ENCODE data around the gene AQP2.

Gene AQP2

GRCh38 chr12:49941556-49942511 lies 8.7 kb upstream of the AQP2 start:
- DNase-seq (ENCODE audit: low read depth): no peak

- no peak for DNase-seq (ENCODE audit: low read depth)
Observed at GRCh38 chr12:49942512-49942893, 8.0 kb upstream of the AQP2 start.

GRCh38 chr12:49942921-49943624 lies 7.5 kb upstream of the AQP2 start:
- no peak for DNase-seq (ENCODE audit: low read depth)

- no peak for DNase-seq (ENCODE audit: low read depth)
Observed at GRCh38 chr12:49943625-49943960, 6.9 kb upstream of the AQP2 start.

GRCh38 chr12:49944046-49944445 lies 6.5 kb upstream of the AQP2 start:
- no peak for DNase-seq (ENCODE audit: low read depth)

- no peak for DNase-seq (ENCODE audit: low read depth)
Observed at GRCh38 chr12:49944718-49945117, 5.8 kb upstream of the AQP2 start.

GRCh38 chr12:49945394-49946080 lies 5.0 kb upstream of the AQP2 start:
- no peak for DNase-seq (ENCODE audit: low read depth)

GRCh38 chr12:49946086-49946485 lies 4.5 kb upstream of the AQP2 start:
- no peak for DNase-seq (ENCODE audit: low read depth)

- DNase-seq (ENCODE audit: low read depth): no peak
Observed at GRCh38 chr12:49946497-49946896, 4.0 kb upstream of the AQP2 start.

GRCh38 chr12:49947593-49948226 lies 2.8 kb upstream of the AQP2 start:
- DNase-seq (ENCODE audit: low read depth): no peak

- DNase-seq (ENCODE audit: low read depth): no peak
Observed at GRCh38 chr12:49948866-49949845, 1.4 kb upstream of the AQP2 start.

GRCh38 chr12:49949866-49950265 lies 671 bp upstream of the AQP2 start:
- DNase-seq (ENCODE audit: low read depth): no peak

- DNase-seq (ENCODE audit: low read depth): no peak
Observed at GRCh38 chr12:49951411-49952240, 1.1 kb downstream of the AQP2 start.

- DNase-seq (ENCODE audit: low read depth): no peak
Observed at GRCh38 chr12:49952391-49953055, 2.0 kb downstream of the AQP2 start.

- DNase-seq (ENCODE audit: low read depth): no peak
Observed at GRCh38 chr12:49953151-49953550, 2.6 kb downstream of the AQP2 start.

- DNase-seq (ENCODE audit: low read depth): no peak
Observed at GRCh38 chr12:49953961-49954846, 3.7 kb downstream of the AQP2 start.

GRCh38 chr12:49954863-49955830 lies 4.6 kb downstream of the AQP2 start:
- no peak for DNase-seq (ENCODE audit: low read depth)
